Kidney epithelial cell (primary cell): ENCODE measurements around the gene CAMK2D. TPM values are rescaled to one million over a fixed set of nuclear protein-coding genes. Genes with fewer than 3 reads are reported as not detected.

ENCODE experiments used
- DNase-seq: peaks from one replicate; pipeline ENCODE4 v3.0.0-alpha.2; 2010; ENCODE audit warnings: low read depth
- H3K27me3 ChIP-seq: 2 replicates; pipeline ENCODE4 v1.6.0; 2011; ENCODE audit warnings: low read length; ENCODE audit not compliant: control insufficient read depth, insufficient read depth
- H3K36me3 ChIP-seq: 2 replicates; pipeline ENCODE4 v1.5.1; 2011; ENCODE audit warnings: low read length; ENCODE audit not compliant: control insufficient read depth, insufficient read depth
- H3K4me3 ChIP-seq: 2 replicates; pipeline ENCODE4 v1.5.1; 2011; ENCODE audit warnings: low read depth, mild to moderate bottlenecking, control low read depth, low read length
- CTCF ChIP-seq: IDR thresholded peaks from 2 replicates; pipeline ENCODE4 v1.5.1; 2011; ENCODE audit warnings: mild to moderate bottlenecking, moderate library complexity, low read length, control low read depth, inconsistent platforms; ENCODE audit not compliant: insufficient read depth, poor library complexity, severe bottlenecking
- total RNA-seq: library from RNA; depleted of rRNA; stranded (reverse); fragments of >200 nt; gene quantifications from 2 replicates; pipeline ENCODE4 v1.2.3, GENCODE V29; 2015

The CAMK2D gene
- total RNA-seq, 1 donor from 2014 or later, result 36.2 TPM

GRCh38 chr4:113781439-113782040, 20.0 kb upstream of the CAMK2D start:
- H3K36me3 ChIP-seq, result no peaks in the 10 kb centered on the region
- DNase-seq, result no peak
- no peaks in the 10 kb centered on the region for H3K27me3 ChIP-seq
- peak; percentile 62 for TF ChIP-seq CTCF
- no peak overlapping the region for H3K4me3 ChIP-seq

- TF ChIP-seq CTCF, result no peak
- no peak for DNase-seq
- Histone ChIP-seq H3K27me3 (no peaks in the 10 kb centered on the region), H3K36me3 (no peaks in the 10 kb centered on the region), H3K4me3 (no peak overlapping the region)
Measured at GRCh38 chr4:113776679-113777078, 15.1 kb upstream of the CAMK2D start.

- H3K4me3 ChIP-seq, result no peak overlapping the region
- no peak for TF ChIP-seq CTCF
- H3K36me3 ChIP-seq, result no peaks in the 10 kb centered on the region
- DNase-seq, result no peak
- H3K27me3 ChIP-seq, result no peaks in the 10 kb centered on the region
Measured at GRCh38 chr4:113776016-113776415, 14.5 kb upstream of the CAMK2D start.

GRCh38 chr4:113773756-113774155, 12.2 kb upstream of the CAMK2D start:
- H3K4me3 ChIP-seq, result no peak overlapping the region
- no peak for TF ChIP-seq CTCF
- no peak for DNase-seq
- no peaks in the 10 kb centered on the region for H3K27me3 ChIP-seq
- no peaks in the 10 kb centered on the region for H3K36me3 ChIP-seq

- no peaks in the 10 kb centered on the region for H3K27me3 ChIP-seq
- DNase-seq, result no peak
- TF ChIP-seq CTCF, result no peak
- H3K36me3 ChIP-seq, result no peaks in the 10 kb centered on the region
- no peak overlapping the region for H3K4me3 ChIP-seq
Measured at GRCh38 chr4:113773014-113773413, 11.5 kb upstream of the CAMK2D start.

GRCh38 chr4:113772319-113772718, 10.8 kb upstream of the CAMK2D start:
- no peak for DNase-seq
- Histone ChIP-seq H3K27me3 (no peaks in the 10 kb centered on the region), H3K36me3 (no peaks in the 10 kb centered on the region), H3K4me3 (no peak overlapping the region)
- TF ChIP-seq CTCF, result no peak
